GM10266 (cell line): Measurements from ENCODE around the gene IL25.

ENCODE experiments used
- DNase-seq: peaks from one replicate; pipeline ENCODE4 v3.0.0; 2012; ENCODE audit errors: extremely low spot score
- CTCF ChIP-seq: IDR thresholded peaks from 2 replicates; pipeline ENCODE4 v1.5.1; 2012; ENCODE audit warnings: mild to moderate bottlenecking, low read depth; ENCODE audit not compliant: control insufficient read depth, insufficient read depth; ENCODE audit errors: missing control alignments

IL25 gene

GRCh38 chr14:23335623-23336022, 37.0 kb upstream of the IL25 start:
- no peak for TF ChIP-seq CTCF
- no peak for DNase-seq

- no peak for TF ChIP-seq CTCF
- DNase-seq, result no peak
Measured at GRCh38 chr14:23339506-23340268, 32.9 kb upstream of the IL25 start.

GRCh38 chr14:23344481-23344880, 28.1 kb upstream of the IL25 start:
- no peak for DNase-seq
- no peak for TF ChIP-seq CTCF

GRCh38 chr14:23345987-23346692, 26.5 kb upstream of the IL25 start:
- no peak for TF ChIP-seq CTCF
- no peak for DNase-seq

DNA sequence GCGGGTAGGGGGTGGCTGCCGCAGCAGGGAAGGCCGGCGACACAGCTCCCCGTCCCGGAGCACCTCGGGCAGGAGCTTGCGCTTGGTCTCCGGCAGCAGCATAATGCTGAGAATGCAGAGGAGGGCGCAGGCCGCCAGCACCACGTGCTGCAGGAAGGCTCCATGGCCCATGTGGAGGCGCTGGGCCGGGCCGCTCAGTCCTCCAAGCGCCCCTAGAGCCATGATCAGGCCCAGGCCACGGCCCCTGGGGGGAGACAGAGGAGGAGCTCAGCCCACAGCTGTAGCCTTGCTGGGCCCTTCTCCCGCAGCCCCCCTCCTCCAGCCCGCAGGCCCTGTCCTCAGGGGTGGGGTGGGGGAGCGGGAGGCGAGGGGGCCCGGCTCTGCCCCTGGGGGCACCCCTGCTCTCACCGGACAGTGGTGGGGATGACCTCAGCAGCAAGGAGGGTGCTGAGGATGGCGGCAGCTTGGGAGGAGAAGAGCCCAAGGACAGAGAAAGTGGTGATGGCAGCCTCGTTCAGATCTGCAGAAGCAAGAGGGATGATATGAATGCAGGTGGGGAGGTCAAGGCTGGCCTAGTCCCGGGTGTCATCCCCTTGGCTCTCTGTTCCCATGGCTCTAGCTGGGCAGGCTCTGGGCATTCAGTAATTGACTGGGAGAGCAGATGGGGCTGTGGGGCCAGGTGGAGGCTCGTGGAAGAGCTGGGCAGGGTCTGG, 25.8 kb upstream of the IL25 start:
- TF ChIP-seq CTCF, result no peak
- no peak for DNase-seq

GRCh38 chr14:23347406-23348296, 25.0 kb upstream of the IL25 start:
- DNase-seq, result no peak
- TF ChIP-seq CTCF, result no peak
